Stimulated activated naive B cell treated with anti-CD40 and anti-IgM and Interleukin-4, amounts not matched to agents 10 μg/mL and 1 μg/mL and 100 μg/mL, for 72 hours (primary cell): Measurements from ENCODE around the gene PALM.

Source experiments
- ATAC-seq, 2 donors: fragments of 150-1000 bp; cut with Tn5 transposase; replicated peaks; 2 replicates each; pipeline ENCODE4 v1.10.0; 2021; ENCODE audit warnings: moderate library complexity in 1 of 2
- DNase-seq: peaks from one replicate; pipeline ENCODE4 v3.0.0; 2021
- H3K27ac Mint-ChIP-seq: one replicate; pipeline ENCODE4 v1.8.0; 2022; ENCODE audit warnings: mild to moderate bottlenecking, mixed read lengths
- H3K27me3 Mint-ChIP-seq, 2 donors: one replicate each; pipeline ENCODE4 v1.8.0; 2022; ENCODE audit warnings: mixed read lengths in 2 of 2
- H3K36me3 Mint-ChIP-seq, 2 donors: one replicate each; pipeline ENCODE4 v1.8.0; 2022; ENCODE audit warnings: mixed read lengths in 2 of 2, mild to moderate bottlenecking in 1 of 2
- H3K4me1 Mint-ChIP-seq, 2 donors: one replicate each; pipeline ENCODE4 v1.8.0; 2022; ENCODE audit warnings: mixed read lengths in 2 of 2, mild to moderate bottlenecking in 1 of 2
- H3K4me3 Mint-ChIP-seq, 2 donors: one replicate each; pipeline ENCODE4 v1.8.0; 2022; ENCODE audit warnings: mild to moderate bottlenecking in 2 of 2, mixed read lengths in 2 of 2, moderate library complexity in 1 of 2
- H3K9me3 Mint-ChIP-seq, 2 donors: one replicate each; pipeline ENCODE4 v1.8.0; 2022; ENCODE audit warnings: mixed read lengths in 2 of 2, mild to moderate bottlenecking in 1 of 2

PALM gene

DNA sequence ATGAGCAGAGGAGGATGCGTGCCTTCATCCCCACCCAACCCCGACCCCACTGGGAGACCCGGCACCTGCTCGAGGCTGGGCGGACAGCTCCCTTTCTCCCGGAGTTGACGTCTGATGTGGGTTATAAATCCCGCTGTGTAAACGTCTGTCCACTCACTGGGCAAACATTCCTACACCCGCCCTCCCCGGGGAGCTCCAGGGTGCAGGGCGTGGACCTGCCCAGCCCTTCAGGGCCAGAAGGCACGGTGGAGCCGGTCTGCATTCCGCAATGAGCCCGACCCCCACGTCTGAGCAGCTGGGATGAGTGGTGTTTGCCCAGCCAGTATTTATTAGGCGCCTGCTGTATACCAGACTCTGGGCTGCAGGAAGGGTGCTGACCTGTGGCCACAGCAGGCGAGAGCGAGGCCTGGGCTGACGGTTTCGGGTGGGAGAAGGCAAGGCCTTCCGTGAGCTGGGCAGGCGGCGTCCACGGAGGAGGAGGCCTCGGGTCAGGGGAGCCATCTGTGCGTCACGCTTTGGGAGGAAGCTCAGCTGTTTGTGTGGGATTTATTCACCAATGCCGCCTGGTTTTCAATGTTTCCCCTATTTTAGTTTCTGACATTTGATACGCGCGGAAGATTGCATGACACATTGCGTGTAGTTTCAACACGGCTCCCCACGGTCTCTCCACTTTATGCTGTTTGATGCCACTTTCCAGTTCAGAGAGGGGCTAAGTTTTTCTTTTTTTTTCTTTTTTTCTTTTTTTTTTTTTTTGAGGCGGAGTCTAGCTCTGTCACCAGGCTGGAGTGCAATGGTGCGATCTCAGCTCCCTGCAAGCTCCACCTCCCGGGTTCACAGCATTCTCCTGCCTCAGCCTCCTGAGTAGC lies 44.1 kb downstream of the PALM start:
- Mint-ChIP-seq H3K27ac (no peak overlapping the region), H3K27me3 (peaks cover 10 to 15% of the 10 kb centered on the region in 2 donors), H3K36me3 (no peaks in the 10 kb centered on the region), H3K4me1 (peaks cover 0 to 2% of the 10 kb centered on the region in 2 donors), H3K4me3 (no peak overlapping the region), H3K9me3 (peaks cover 0 to 8% of the 10 kb centered on the region in 2 donors)
- DNase-seq (no peak), ATAC-seq (peak; percentile 23 to 52)

DNA sequence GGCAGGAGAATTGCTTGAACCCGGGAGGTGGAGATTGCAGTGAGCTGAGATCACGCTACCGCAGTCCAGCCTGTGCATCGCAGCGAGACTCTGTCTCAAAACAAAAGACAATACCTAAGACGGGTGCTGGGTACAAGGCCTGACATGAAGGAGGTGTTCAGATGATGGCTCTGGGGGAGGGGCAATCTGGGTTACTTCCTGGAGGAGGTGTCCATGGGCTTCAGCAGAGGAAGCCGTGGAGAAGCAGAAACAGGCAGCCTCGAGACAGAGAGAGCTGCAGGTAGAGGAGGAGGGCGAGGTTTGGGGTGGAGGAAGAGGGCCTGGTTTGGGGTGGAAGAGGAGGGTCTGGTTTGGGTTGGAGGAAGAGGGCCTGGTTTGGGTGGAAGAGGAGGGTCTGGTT lies 45.8 kb downstream of the PALM start:
- Mint-ChIP-seq H3K27ac (no peak overlapping the region), H3K36me3 (peaks cover 1 to 5% of the 10 kb centered on the region in 2 donors), H3K4me1 (peaks cover 0 to 2% of the 10 kb centered on the region in 2 donors), H3K4me3 (no peak overlapping the region), H3K9me3 (peaks cover 2 to 10% of the 10 kb centered on the region in 2 donors), H3K27me3 (peaks cover 10 to 15% of the 10 kb centered on the region in 2 donors)
- DNase-seq, result no peak
- ATAC-seq, result no peak

DNA sequence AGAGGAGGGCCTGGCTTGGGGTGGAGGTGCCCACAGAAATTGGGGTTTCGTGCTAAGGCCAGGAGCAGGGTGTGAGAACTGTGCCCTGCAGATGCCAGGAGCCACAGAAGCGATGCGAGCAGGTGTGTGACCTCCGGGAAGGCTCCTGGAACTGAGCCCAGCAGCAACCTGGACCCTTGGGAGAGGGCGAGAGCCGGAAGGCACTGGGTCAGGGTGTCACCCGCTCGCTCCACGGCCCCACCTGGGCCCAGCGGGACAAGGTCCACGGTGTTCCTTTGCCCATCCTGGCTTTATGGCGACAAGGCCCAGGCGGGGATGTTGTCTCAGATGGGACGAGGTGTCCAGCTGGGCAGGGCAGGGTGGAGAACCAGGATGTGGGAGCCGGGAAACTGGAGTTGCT lies 46.3 kb downstream of the PALM start:
- no peak overlapping the region for H3K27ac Mint-ChIP-seq

DNA sequence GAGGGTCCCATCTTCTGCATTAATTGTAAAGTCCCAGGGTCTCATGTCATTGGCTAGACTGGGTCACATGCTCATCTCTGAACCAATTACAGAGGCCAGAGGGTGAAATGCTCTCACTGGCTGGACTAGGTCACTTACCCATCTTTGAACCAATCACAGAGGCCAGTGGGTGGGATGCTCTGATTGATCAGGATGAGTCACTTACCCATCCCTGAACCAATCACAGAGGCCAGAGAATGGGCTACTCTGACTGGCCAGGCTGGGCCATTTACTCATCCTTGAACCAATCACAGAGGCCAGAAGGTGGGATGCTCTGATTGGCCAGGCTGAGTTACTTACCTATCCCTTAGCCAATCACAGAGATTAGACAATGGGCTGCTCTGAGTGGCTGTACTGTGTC lies 47.5 kb downstream of the PALM start:
- DNase-seq, result no peak
- Mint-ChIP-seq H3K27ac (no peak overlapping the region), H3K9me3 (peaks cover 5 to 11% of the 10 kb centered on the region in 2 donors), H3K27me3 (peaks cover 10 to 14% of the 10 kb centered on the region in 2 donors), H3K4me3 (no peak overlapping the region), H3K36me3 (peaks cover 5 to 8% of the 10 kb centered on the region in 2 donors), H3K4me1 (peaks cover 0 to 2% of the 10 kb centered on the region in 2 donors)
- ATAC-seq, result peak; percentile 60 to 65

More for the DNA sequence above, 46.3 kb downstream of the PALM start:
- Mint-ChIP-seq H3K9me3 (peaks cover 5 to 11% of the 10 kb centered on the region in 2 donors), H3K4me1 (peaks cover 0 to 2% of the 10 kb centered on the region in 2 donors), H3K4me3 (no peak overlapping the region), H3K36me3 (peaks cover 5 to 8% of the 10 kb centered on the region in 2 donors), H3K27me3 (peaks cover 10 to 15% of the 10 kb centered on the region in 2 donors)
- no peak for ATAC-seq
- DNase-seq, result no peak

DNA sequence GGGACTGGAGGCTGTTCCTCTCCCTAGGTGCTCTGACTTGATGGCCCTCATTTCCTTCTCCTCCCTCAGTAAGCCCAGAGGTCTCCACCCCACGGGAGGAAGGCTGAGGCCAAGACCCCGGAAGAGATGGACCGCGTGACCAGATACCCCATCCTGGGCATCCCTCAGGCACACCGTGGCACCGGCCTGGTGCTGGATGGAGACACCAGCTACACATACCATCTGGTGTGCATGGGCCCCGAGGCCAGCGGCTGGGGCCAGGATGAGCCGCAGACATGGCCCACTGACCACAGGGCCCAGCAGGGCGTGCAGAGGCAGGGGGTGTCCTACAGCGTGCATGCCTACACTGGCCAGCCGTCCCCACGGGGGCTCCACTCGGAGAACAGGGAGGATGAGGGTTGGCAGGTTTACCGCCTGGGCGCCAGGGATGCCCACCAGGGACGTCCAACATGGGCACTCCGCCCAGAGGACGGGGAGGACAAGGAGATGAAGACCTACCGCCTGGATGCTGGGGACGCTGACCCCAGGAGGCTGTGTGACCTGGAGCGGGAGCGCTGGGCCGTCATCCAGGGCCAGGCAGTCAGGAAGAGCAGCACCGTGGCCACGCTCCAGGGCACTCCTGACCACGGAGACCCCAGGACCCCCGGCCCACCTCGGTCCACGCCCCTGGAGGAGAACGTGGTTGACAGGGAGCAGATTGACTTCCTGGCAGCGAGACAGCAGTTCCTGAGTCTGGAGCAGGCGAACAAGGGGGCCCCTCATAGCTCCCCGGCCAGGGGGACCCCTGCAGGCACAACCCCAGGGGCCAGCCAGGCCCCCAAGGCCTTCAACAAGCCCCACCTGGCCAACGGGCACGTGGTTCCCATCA lies 48.3 kb downstream of the PALM start:
- DNase-seq, result no peak
- H3K4me1 Mint-ChIP-seq, result peaks cover 0 to 2% of the 10 kb centered on the region in 2 donors
- H3K27me3 Mint-ChIP-seq, result peaks cover 14% of the 10 kb centered on the region in 2 donors
- peaks cover 5 to 11% of the 10 kb centered on the region in 2 donors for H3K9me3 Mint-ChIP-seq
- no peak for ATAC-seq
- no peak overlapping the region for H3K27ac Mint-ChIP-seq
- no peak overlapping the region for H3K4me3 Mint-ChIP-seq
- H3K36me3 Mint-ChIP-seq, result peaks cover 5 to 8% of the 10 kb centered on the region in 2 donors

DNA sequence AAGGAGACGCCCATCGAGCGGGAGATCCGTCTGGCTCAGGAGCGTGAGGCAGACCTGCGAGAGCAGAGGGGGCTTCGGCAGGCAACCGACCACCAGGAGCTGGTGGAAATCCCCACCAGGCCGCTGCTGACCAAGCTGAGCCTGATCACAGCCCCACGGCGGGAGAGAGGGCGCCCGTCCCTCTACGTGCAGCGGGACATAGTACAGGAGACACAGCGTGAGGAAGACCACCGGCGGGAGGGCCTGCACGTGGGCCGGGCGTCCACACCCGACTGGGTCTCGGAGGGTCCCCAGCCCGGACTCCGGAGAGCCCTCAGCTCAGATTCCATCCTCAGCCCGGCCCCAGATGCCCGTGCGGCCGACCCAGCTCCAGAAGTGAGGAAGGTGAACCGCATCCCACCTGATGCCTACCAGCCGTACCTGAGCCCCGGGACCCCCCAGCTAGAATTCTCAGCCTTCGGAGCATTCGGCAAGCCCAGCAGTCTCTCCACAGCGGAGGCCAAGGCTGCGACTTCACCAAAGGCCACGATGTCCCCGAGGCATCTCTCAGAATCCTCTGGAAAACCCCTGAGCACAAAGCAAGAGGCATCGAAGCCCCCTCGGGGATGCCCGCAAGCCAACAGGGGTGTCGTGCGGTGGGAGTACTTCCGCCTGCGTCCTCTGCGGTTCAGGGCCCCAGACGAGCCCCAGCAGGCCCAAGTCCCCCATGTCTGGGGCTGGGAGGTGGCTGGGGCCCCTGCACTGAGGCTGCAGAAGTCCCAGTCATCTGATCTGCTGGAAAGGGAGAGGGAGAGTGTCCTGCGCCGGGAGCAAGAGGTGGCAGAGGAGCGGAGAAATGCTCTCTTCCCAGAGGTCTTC lies 49.3 kb downstream of the PALM start:
- DNase-seq, result no peak
- no peaks in the 10 kb centered on the region for H3K4me1 Mint-ChIP-seq
- H3K4me3 Mint-ChIP-seq, result no peak overlapping the region
- no peak for ATAC-seq
- H3K9me3 Mint-ChIP-seq, result peaks cover 5 to 11% of the 10 kb centered on the region in 2 donors
- H3K27ac Mint-ChIP-seq, result no peak overlapping the region
- H3K36me3 Mint-ChIP-seq, result peaks cover 5 to 8% of the 10 kb centered on the region in 2 donors
- H3K27me3 Mint-ChIP-seq, result peaks cover 11 to 14% of the 10 kb centered on the region in 2 donors

DNA sequence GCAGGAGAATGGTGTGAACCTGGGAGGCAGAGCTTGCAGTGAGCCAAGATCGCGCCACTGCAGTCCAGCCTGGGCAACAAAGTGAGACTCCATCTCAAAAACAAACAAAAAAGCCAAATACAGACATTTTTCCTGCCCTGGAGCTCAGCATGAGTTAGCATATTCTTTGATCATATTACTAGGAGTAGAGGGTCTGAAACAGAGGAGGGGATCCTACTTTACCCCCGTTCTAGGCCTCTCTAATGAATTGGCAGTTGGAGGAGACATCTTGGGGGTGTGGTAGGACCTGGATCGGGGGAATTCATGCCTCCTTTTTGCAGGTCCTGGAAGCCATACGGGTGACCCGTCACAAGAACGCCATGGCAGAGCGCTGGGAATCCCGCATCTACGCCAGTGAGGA lies 54.4 kb downstream of the PALM start:
- no peak for DNase-seq
- Mint-ChIP-seq H3K27me3 (peaks cover 14 to 22% of the 10 kb centered on the region in 2 donors), H3K9me3 (peaks cover 5 to 6% of the 10 kb centered on the region in 2 donors), H3K36me3 (peaks cover 5 to 6% of the 10 kb centered on the region in 2 donors), H3K27ac (no peak overlapping the region), H3K4me1 (no peaks in the 10 kb centered on the region), H3K4me3 (no peak overlapping the region)
- no peak for ATAC-seq

DNA sequence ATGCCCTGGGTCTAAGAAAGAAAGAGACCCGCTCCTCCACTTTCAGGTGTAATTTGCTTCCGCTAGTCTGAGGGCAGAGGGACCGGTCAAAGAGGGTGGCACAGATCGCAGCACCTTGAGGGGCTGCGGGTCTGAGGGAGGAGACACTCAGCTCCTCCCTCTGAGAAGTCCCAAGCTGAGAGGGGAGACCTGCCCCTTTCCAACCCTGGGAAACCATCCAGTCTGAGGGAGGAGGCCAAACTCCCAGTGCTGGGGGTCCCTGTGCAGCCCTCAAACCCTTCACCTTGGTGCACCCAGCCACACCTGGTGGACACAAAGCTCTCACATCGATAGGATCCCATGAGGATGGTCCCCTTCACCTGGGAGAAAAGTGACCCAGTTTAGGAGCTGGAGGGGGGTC lies 55.1 kb downstream of the PALM start:
- Mint-ChIP-seq H3K36me3 (peaks cover 2 to 5% of the 10 kb centered on the region in 2 donors), H3K4me3 (no peak overlapping the region), H3K27ac (no peak overlapping the region), H3K9me3 (peaks cover 4 to 5% of the 10 kb centered on the region in 2 donors), H3K27me3 (peaks cover 14 to 22% of the 10 kb centered on the region in 2 donors), H3K4me1 (no peaks in the 10 kb centered on the region)
- DNase-seq (no peak), ATAC-seq (no peak)

DNA sequence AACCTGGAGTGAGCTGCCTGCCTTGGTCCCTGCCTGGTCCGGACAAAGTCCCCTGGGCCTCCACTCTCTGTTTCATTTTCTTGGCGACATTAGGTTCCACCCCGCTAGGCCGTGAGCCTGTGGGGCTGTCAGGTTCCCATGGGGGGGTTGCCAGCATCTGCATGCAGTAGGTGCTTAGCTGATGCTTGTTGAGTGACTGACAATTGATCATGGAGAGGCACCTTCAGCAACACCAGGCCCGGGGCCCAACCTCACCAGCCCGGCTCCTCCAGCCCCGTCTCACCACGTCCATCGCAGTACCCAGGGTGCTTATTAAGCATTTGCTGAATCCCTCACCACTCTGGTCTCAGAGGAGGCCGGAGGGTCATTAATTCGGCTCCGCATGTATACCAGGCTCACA lies 55.6 kb downstream of the PALM start:
- no peak for DNase-seq

DNA sequence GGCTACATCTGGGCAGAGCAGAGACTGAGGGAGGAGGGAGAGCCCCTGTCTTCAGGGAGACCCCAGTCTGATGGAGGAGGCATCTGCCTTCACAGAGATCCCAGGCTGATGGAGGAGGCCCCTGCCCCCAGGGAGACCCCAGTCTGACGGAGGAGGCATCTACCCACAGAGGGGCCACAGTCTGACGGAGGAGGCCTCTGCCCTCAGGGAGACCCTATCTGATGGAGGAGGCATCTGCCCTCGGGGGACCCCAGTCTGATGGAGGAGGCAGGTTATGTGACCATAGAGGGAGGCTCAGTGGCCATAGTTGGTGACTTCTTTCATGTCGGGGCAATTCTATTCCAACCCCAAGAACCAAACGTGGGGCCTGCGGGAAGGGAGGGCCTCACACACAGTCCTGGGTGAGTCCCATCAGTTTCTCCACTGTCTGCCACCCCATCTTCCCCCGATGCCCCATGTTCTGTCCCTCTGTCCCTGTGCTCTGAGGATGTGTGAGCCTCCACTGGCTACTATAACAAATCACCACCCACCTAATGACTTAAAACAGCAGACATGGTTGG lies 56.5 kb downstream of the PALM start:
- H3K36me3 Mint-ChIP-seq, result no peaks in the 10 kb centered on the region
- peaks cover 0 to under 1% of the 10 kb centered on the region in 2 donors for H3K4me1 Mint-ChIP-seq
- H3K4me3 Mint-ChIP-seq, result no peak overlapping the region
- peaks cover 14 to 22% of the 10 kb centered on the region in 2 donors for H3K27me3 Mint-ChIP-seq
- DNase-seq (no peak), ATAC-seq (no peak)
- peaks cover 0 to 2% of the 10 kb centered on the region in 2 donors for H3K9me3 Mint-ChIP-seq
- no peak overlapping the region for H3K27ac Mint-ChIP-seq

More for the DNA sequence above, 55.6 kb downstream of the PALM start:
- H3K4me3 Mint-ChIP-seq, result no peak overlapping the region
- peaks cover 14 to 22% of the 10 kb centered on the region in 2 donors for H3K27me3 Mint-ChIP-seq
- peaks cover 2 to 5% of the 10 kb centered on the region in 2 donors for H3K36me3 Mint-ChIP-seq
- peaks cover 4 to 5% of the 10 kb centered on the region in 2 donors for H3K9me3 Mint-ChIP-seq
- H3K27ac Mint-ChIP-seq, result no peak overlapping the region
- ATAC-seq, result no peak
- no peaks in the 10 kb centered on the region for H3K4me1 Mint-ChIP-seq

DNA sequence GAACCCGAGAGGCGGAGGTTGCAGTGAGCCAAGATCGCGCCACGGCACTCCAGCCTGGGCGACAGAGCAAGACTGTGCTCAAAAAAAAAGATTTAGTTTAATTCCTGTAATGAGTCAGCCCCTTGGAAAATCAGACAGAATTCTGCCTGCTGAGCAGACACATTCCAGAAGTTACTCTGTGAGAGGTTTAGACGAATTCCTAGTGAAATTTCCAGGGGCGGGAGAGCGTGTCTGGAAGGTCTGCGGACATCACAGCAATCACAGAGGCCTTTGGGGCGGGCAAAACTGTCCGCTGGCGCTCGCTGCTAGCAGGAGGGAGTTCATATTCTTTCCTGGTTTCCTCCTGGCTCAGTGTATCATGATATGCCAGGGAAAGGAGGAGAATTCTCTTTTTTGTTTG lies 59.7 kb downstream of the PALM start:
- DNase-seq (no peak), ATAC-seq (no peak)
- Mint-ChIP-seq H3K27ac (no peak overlapping the region), H3K9me3 (no peaks in the 10 kb centered on the region), H3K4me1 (peaks cover 0 to 3% of the 10 kb centered on the region in 2 donors), H3K4me3 (no peak overlapping the region), H3K27me3 (peaks cover 15 to 25% of the 10 kb centered on the region in 2 donors), H3K36me3 (no peaks in the 10 kb centered on the region)

DNA sequence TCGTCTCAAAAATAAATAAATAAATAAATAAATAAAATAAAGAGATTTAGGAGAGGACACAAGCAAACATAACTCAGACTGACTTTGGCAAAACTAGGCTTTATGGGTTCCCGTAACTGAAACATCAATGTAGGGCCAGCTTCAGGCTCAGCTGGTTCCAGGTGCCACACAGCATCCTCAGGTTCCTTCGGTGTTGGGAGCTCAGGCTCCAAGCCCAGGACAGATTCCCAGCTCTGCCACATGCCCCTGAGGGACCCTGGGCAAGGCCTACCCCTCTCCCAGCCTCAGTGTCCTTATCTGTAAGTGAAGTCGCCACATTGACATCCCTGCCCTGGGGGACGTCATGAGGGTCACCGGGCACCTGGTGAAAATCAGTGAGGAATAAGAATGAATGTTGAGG lies 60.9 kb downstream of the PALM start:
- ATAC-seq, result no peak
- no peaks in the 10 kb centered on the region for H3K36me3 Mint-ChIP-seq
- H3K9me3 Mint-ChIP-seq, result no peaks in the 10 kb centered on the region
- H3K27me3 Mint-ChIP-seq, result peaks cover 15 to 25% of the 10 kb centered on the region in 2 donors
- H3K27ac Mint-ChIP-seq, result no peak overlapping the region
- no peak overlapping the region for H3K4me3 Mint-ChIP-seq
- peaks cover 0 to 3% of the 10 kb centered on the region in 2 donors for H3K4me1 Mint-ChIP-seq
- DNase-seq, result no peak

DNA sequence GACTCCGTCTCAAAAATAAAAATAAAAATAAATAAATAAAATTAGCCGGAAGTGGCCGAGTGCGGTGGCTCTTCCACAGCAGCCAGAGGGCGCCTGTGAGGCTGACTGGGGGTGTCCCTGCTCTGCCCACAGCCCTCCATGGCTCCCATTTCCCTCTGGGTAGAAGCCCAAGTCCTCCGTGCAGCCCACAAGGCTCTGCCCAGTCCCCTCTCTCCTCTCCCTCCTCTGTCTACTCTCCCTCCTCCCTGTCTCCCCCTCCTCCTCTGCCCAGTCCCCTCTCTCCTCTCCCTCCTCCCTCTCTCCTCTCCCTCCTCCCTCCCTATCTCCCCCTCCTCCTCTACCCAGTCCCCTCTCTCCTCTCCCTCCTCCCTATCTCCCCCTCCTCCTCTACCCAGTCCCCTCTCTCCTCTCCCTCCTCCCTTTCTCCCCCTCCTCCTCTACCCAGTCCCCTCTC lies 62.6 kb downstream of the PALM start:
- Mint-ChIP-seq H3K4me1 (peaks cover 0 to 3% of the 10 kb centered on the region in 2 donors), H3K27me3 (peaks cover 14 to 18% of the 10 kb centered on the region in 2 donors), H3K4me3 (no peak overlapping the region), H3K27ac (no peak overlapping the region), H3K36me3 (no peaks in the 10 kb centered on the region), H3K9me3 (no peaks in the 10 kb centered on the region)
- ATAC-seq (peak; percentile 67 to 72), DNase-seq (no peak)
